GM19025 (cell line): ENCODE data around the gene KLHDC10.
"Not testable (repeated sequence)": the region's sequence is repeated elsewhere in the genome, so short reads cannot be mapped to it uniquely, and the experiment has no call there.

Source experiments
- ATAC-seq: cut with Tn5 transposase; IDR thresholded peaks from one replicate; pipeline ENCODE4 v1.9.1; 2021; ENCODE audit warnings: mild to moderate bottlenecking, low read depth, moderate library complexity; ENCODE audit not compliant: unreplicated experiment

The KLHDC10 gene

GRCh38 chr7:130071701-130072622 lies 1.6 kb downstream of the KLHDC10 start:
- ATAC-seq: no peak

GRCh38 chr7:130079846-130080394 lies 9.6 kb downstream of the KLHDC10 start:
- ATAC-seq: no peak

GRCh38 chr7:130083497-130083896 lies 13.2 kb downstream of the KLHDC10 start:
- not testable (repeated sequence) for ATAC-seq

DNA sequence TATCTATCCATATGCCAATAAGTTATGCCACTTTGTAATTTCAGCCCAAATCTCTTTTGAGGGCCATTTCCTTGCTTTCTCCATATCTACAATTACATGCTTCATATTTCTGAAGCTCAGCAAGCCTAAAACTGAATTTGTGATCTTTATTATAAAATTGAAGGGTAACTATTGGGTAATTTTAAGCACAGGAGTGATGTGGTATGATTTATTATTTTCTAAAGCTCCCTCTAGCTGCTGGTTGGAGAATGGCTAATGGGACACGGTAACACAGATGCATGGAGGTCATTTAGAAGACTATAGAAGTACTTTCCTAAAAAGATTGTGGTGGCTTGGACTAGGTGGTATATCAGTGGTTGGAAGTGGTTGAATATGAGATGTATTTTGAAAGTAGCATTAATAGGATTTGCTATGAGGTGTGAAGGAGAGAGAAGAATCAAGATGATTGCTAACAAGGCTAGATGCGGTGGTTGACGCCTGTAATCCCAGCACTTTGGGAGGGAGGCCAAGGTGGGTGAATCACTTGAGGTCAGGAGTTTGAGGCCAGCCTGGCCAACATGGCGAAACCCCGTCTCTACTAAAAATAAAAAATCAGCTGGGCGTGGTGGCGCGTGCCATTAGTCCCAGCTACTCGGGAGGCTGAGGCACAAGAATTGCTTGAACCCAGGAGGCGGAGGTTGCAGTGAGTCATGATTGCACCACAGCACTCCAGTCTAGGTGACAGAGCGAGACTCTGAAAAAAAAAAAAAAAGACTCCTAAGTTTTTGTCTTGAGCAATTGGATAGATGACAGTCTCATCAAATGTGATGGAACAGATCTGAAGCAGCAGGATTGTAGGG lies 13.9 kb downstream of the KLHDC10 start:
- no peak for ATAC-seq

GRCh38 chr7:130085235-130085634 lies 14.9 kb downstream of the KLHDC10 start:
- not testable (repeated sequence) for ATAC-seq

- ATAC-seq: no peak
Observed at GRCh38 chr7:130086938-130087337, 16.6 kb downstream of the KLHDC10 start.

- no peak for ATAC-seq
Observed at GRCh38 chr7:130087364-130087763, 17.0 kb downstream of the KLHDC10 start.

- no peak for ATAC-seq
Observed at GRCh38 chr7:130090745-130091532, 20.6 kb downstream of the KLHDC10 start.

DNA sequence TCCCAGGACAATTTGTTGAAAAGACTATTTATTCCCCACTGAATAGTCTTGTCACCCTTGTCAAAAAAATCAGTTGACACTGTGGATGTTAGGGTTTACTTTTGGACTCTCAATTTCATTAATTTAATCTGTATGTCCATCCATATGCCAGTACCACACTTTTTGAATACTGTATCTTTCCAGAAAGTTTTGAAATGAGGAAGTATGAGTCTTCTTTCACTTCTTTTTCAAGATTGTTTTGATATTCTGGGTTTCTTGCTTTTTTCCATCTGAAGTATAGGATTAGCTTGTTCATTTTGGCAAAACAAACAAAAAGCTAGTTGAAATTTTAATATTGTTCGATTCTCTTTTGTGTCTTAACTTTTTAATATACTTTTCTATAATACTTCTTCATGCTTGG lies 21.7 kb downstream of the KLHDC10 start:
- ATAC-seq: no peak

DNA sequence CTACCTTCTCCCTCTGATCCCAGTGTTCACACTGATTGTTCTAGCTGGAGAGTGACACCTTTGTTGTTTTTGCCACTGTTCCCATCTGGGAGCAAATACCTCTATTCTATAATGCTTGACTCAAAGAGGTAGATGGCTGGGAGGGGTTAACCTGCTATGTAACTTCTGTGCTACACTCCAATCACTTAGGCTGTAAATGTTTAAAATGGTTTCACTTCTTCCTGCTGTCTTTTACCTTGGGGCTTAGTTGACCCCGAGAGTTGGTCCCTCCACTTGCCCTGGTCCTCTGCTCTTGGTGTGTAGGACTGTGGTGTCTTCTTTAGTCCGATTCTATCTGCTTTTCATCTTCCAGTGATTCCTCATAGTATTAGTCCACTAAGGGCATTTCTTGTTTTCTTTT lies 22.3 kb downstream of the KLHDC10 start:
- ATAC-seq: no peak

GRCh38 chr7:130095812-130096211 lies 25.5 kb downstream of the KLHDC10 start:
- no peak for ATAC-seq

DNA sequence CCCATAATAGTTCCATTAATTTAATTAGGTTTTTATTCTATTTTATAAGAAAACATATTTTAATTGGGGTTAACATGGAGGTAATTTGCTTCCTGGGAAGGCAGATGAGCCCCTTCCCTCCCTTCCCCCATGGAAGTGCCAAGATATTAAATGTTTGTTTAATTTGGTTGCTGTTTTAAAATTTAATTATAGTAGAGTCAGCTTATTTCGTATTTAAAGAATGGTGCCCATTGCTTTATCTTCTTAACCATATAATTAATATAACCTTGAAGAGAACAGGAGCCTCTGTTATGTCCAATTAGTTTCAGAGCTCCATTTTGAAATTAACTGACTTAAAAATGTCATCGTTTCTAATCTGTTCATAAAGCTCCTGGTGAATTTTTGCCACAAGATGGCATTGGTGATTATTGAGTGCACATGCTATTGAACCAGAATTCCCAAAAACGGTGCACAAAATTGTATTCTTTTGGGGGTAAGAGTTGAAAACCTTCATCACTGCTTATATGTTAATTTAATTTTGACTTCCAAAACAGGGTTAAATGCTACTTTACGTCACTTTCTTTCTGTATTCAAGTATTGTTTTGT lies 26.0 kb downstream of the KLHDC10 start:
- no peak for ATAC-seq

DNA sequence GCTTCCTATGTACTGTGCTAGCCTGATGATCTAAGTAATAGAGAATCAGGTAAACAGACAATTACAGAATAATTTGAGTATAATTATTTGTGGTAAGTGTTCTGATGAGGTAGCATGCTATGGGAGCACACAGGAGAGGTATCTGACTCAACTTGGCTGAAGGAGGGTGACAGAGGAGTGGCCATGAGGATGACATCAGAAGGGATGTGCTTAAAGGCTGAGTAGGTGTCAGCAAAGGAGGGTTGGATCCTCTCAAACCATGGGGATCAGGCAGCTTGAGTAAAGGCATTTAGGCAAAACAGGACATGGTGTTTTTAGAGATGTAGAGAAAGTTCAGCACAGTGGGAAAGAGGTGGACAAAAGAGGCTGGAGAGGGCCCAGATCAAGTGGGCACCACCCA lies 29.0 kb downstream of the KLHDC10 start:
- no peak for ATAC-seq

DNA sequence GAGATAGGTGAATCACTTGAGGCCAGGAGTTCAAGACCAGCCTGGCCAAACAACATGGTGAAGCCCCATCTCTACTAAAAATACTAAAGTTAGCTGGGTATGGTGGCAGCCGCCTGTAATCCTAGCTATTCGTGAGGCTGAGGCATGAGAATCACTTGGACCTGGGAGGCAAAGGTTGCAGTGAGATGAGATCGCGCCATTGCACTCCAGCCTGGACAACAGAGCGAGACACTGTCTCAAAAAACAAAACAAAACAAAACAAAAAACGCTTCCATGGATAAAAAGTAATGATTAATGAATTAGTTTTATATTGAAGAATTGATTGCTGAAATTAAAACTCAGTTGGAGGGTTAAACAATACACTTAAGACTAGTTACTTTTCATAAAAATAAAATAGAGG lies 32.3 kb downstream of the KLHDC10 start:
- no peak for ATAC-seq

GRCh38 chr7:130107949-130108674 lies 37.8 kb downstream of the KLHDC10 start:
- ATAC-seq: no peak

DNA sequence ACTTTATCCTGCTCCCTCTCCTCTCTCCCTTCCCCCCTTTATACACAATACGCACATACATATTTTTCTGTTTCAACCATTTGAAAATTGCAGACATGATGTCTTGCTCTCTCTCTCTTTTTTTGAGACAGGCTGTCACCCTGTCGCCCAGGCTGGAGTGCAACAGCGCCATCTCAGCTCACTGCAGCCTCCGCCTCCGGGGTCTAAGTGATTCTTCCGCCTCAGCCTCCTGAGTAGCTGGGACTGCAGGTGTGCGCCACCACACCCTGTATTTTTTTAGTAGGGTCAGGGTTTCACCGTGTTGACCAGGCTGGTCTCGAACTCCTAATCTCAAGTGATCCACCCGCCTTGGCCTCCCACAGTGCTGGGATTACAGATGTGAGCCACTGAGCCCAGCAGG lies 38.5 kb downstream of the KLHDC10 start:
- ATAC-seq: no peak

DNA sequence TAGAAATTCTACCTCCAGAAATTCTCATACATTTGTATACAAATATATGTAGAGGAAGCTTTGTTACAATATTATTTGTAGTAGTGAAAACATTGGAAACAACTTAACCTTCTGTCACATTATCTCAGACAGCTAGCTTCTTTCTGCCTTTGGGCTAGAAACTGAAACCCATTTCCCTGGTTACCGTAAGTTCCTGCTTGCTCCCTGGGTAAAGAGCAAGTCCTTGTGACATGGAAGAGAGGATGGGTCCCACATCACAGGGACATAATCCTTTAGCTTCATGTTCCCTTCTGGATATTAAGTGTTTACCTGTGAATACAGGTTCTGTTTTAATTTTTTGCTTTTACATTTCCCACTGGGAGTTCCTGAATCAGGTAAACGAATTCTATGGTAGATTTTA lies 41.8 kb downstream of the KLHDC10 start:
- no peak for ATAC-seq

- no peak for ATAC-seq
Observed at GRCh38 chr7:130112662-130113425, 42.5 kb downstream of the KLHDC10 start.

DNA sequence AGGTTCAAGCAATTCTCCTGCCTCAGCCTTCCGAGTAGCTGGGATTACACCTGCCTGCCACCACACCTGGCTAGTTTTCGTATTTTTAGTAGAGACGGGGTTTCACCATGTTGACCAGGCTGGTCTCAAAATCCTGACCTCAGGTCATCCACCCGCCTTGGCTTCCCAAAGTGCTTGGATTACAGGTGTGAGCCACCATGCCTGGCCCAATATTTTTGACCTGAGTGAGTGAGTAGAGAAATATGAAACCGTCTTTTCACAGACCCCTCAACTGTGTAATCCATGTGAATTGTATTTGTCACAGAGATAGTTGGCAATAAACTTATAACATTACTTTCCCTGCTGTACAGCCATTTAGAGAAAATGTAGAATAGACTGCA lies 43.1 kb downstream of the KLHDC10 start:
- ATAC-seq: not testable (repeated sequence)
